Activated naive CD4-positive, alpha-beta T cell treated with Interleukin-2 at 50 U/mL for 16 hours (primary cell): ENCODE measurements around the gene KIF1B.

Experiments
- DNase-seq: peaks from one replicate; pipeline ENCODE4 v3.0.0-alpha.2; 2020

Gene KIF1B

GRCh38 chr1:10209905-10210810 is at the start of gene KIF1B:
Gene KIF1B, plus strand, starts transcription at chr1:10210570. Its CDS starts 21,759 bp downstream, at chr1:10232329.
- DNase-seq = peak; percentile 96

- DNase-seq = no peak
Measured at GRCh38 chr1:10160907-10161490, 49.4 kb upstream of the KIF1B start.

GRCh38 chr1:10161541-10162290 is 48.7 kb upstream of the KIF1B start:
- no peak for DNase-seq

- DNase-seq = no peak
Measured at GRCh38 chr1:10168912-10169514, 41.4 kb upstream of the KIF1B start.

- peak; percentile 9 for DNase-seq
Measured at GRCh38 chr1:10170239-10170574, 40.2 kb upstream of the KIF1B start.

GRCh38 chr1:10171105-10171767 is 39.1 kb upstream of the KIF1B start:
- no peak for DNase-seq

- no peak for DNase-seq
Measured at GRCh38 chr1:10171995-10172669, 38.2 kb upstream of the KIF1B start.

GRCh38 chr1:10173582-10173981 is 36.8 kb upstream of the KIF1B start:
- no peak for DNase-seq

GRCh38 chr1:10177876-10178275 is 32.5 kb upstream of the KIF1B start:
- DNase-seq = no peak

- DNase-seq = no peak
Measured at GRCh38 chr1:10178597-10179405, 31.6 kb upstream of the KIF1B start.

- no peak for DNase-seq
Measured at GRCh38 chr1:10179406-10180091, 30.8 kb upstream of the KIF1B start.

- DNase-seq = no peak
Measured at GRCh38 chr1:10181154-10181553, 29.2 kb upstream of the KIF1B start.

- DNase-seq = no peak
Measured at GRCh38 chr1:10185759-10186158, 24.6 kb upstream of the KIF1B start.

GRCh38 chr1:10186331-10187025 is 23.9 kb upstream of the KIF1B start:
- DNase-seq = no peak

GRCh38 chr1:10187026-10187334 is 23.4 kb upstream of the KIF1B start:
- no peak for DNase-seq

GRCh38 chr1:10188133-10188650 is 22.2 kb upstream of the KIF1B start:
- DNase-seq = no peak

GRCh38 chr1:10189659-10190058 is 20.7 kb upstream of the KIF1B start:
- DNase-seq = no peak

- no peak for DNase-seq
Measured at GRCh38 chr1:10192263-10192662, 18.1 kb upstream of the KIF1B start.

GRCh38 chr1:10193288-10193687 is 17.1 kb upstream of the KIF1B start:
- DNase-seq = no peak

GRCh38 chr1:10195570-10195969 is 14.8 kb upstream of the KIF1B start:
- no peak for DNase-seq
